Upper lobe of left lung (tissue), 6 donors: ENCODE results near the gene PLXNB2. TPM values are rescaled to one million over a fixed set of nuclear protein-coding genes. Genes with fewer than 3 reads are reported as not detected.

Experiments
- ATAC-seq, 2 donors: fragments of 200-7000 bp; cut with Tn5 transposase; one replicate each; pipeline ENCODE4 v1.9.1; 2022; ENCODE audit warnings: mild to moderate bottlenecking in 2 of 2, moderate library complexity in 2 of 2; ENCODE audit not compliant: low FRiP score in 2 of 2
- DNase-seq, 2 donors: peaks; one replicate each; pipeline ENCODE4 v3.0.0-alpha.2; 2019 to 2020
- H3K27ac ChIP-seq, 4 donors: fragments of 200-600 bp; sonication (generic); one replicate each; pipeline ENCODE4 v1.5.1; 2016 to 2019
- H3K27me3 ChIP-seq, 4 donors: fragments of 200-600 bp; sonication (generic); one replicate each; pipeline ENCODE4 v1.5.1; 2017 to 2019
- H3K36me3 ChIP-seq, 4 donors: fragments of 200-600 bp; sonication (generic); one replicate each; pipeline ENCODE4 v1.5.1; 2016 to 2019
- H3K4me1 ChIP-seq, 4 donors: fragments of 200-600 bp; sonication (generic); one replicate each; pipeline ENCODE4 v1.5.1; 2018 to 2019
- H3K4me3 ChIP-seq, 4 donors: fragments of 200-600 bp; sonication (generic); one replicate each; pipeline ENCODE4 v1.5.1; 2017 to 2019; ENCODE audit warnings: mild to moderate bottlenecking in 2 of 4, moderate library complexity in 1 of 4
- H3K9me3 ChIP-seq, 4 donors: fragments of 200-600 bp; sonication (generic); one replicate each; pipeline ENCODE4 v1.5.1; 2018 to 2019
- EP300 ChIP-seq, 4 donors: sonication (generic); formaldehyde crosslinking; IDR thresholded peaks; one replicate each; pipeline ENCODE4 v1.5.1; 2017; ENCODE audit warnings: antibody characterized with exemption in 4 of 4, control low read depth in 2 of 4
- POLR2A ChIP-seq, 4 donors: fragments of 450-650 bp; IDR thresholded peaks; one replicate each; pipeline ENCODE4 v1.5.1; 2016 to 2017; ENCODE audit warnings: antibody characterized with exemption in 4 of 4, mild to moderate bottlenecking in 2 of 4
- POLR2AphosphoS5 ChIP-seq, 2 donors: sonication (generic); formaldehyde crosslinking; IDR thresholded peaks; one replicate each; pipeline ENCODE4 v1.5.1; 2017; ENCODE audit warnings: antibody characterized with exemption in 2 of 2
- WGBS, 2 donors: methylation state at CpG; one replicate each; pipeline ENCODE4 v1.1.5; 2017 to 2018; 5-methylcytosine and 5-hydroxymethylcytosine counted together
- total RNA-seq, 6 donors: library from RNA; depleted of rRNA in 4 of 6; stranded (reverse); fragments of >200 nt in 4 of 6; gene quantifications; one replicate each; pipeline versions ENCODE4 v1.1.0 to v1.2.1, GENCODE V29; 2016 to 2021
- TF ChIP-seq, protein P1 (sequence below), 6 experiments: fragments of 450-650 bp in 4 of 6; fragments of 200-600 bp in 2 of 6; sonication (generic) in 2 of 6; IDR thresholded peaks; one replicate each; pipeline ENCODE4 v1.5.1; 2016 to 2019; ENCODE audit warnings: antibody characterized with exemption in 6 of 6
- donor health status: DM: no; HTN: no; CAD: no; lungs with moderate emphysema.
- donor health status: DM: no; HTN: yes; CAD: no; lungs with severe emphysema.

PLXNB2 gene
- total RNA-seq, 6 donors from 2014 or later = 218 to 407 (median 313) TPM

DNA sequence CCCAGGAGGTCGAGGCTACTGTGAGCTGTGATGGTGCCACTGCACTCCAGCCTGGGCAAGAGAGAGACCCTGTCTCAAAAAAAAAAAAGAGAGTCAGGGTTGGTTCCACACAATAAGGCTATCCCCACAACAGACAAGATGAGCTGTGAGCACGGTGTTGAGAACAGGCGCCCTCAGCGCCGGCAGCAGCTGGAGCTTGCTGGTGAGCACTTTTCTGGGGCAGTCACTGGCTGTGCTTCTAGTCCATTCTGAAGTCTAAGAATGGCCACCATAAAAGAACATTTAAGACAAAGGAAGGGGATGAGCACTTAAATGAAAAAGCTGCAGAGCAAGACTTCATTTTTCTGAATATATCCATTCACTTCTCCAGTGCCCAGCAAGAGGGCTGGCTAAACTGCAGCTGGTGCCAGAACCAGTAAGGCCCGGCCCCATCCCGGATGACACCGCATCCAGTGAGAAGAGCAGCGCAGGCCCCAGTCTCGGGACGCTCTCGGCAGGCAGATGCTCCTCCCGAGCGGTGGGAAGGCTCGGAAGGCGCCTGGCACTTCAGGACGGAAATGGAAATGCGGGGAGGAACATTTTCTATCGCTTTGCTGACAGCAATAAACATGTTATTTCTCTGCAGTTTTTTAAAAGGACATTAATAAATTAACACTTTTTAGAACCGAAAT lies 74.8 kb downstream of the PLXNB2 start:
- Histone ChIP-seq H3K9me3 (no peaks in the 10 kb centered on the region), H3K27ac (no peak overlapping the region), H3K36me3 (peaks cover 4 to 61% (median 28%) of the 10 kb centered on the region in 4 donors), H3K4me3 (no peak overlapping the region), H3K4me1 (no peaks in the 10 kb centered on the region), H3K27me3 (no peaks in the 10 kb centered on the region)
- DNase-seq (peak in 1 of 2 donors; percentile 54), ATAC-seq (no peak)
- TF ChIP-seq EP300 (IDR thresholded peaks at IDR 0.05) (no peak), POLR2AphosphoS5 (IDR thresholded peaks at IDR 0.05) (no peak), POLR2A (IDR thresholded peaks at IDR 0.05) (no peak)
- TF ChIP-seq, protein P1, sequence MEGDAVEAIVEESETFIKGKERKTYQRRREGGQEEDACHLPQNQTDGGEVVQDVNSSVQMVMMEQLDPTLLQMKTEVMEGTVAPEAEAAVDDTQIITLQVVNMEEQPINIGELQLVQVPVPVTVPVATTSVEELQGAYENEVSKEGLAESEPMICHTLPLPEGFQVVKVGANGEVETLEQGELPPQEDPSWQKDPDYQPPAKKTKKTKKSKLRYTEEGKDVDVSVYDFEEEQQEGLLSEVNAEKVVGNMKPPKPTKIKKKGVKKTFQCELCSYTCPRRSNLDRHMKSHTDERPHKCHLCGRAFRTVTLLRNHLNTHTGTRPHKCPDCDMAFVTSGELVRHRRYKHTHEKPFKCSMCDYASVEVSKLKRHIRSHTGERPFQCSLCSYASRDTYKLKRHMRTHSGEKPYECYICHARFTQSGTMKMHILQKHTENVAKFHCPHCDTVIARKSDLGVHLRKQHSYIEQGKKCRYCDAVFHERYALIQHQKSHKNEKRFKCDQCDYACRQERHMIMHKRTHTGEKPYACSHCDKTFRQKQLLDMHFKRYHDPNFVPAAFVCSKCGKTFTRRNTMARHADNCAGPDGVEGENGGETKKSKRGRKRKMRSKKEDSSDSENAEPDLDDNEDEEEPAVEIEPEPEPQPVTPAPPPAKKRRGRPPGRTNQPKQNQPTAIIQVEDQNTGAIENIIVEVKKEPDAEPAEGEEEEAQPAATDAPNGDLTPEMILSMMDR (IDR thresholded peaks at IDR 0.05) = no peak
- 89 to 92% methylated on average over 19 to 20 of the region's 20 CpGs for WGBS, 2 donors

DNA sequence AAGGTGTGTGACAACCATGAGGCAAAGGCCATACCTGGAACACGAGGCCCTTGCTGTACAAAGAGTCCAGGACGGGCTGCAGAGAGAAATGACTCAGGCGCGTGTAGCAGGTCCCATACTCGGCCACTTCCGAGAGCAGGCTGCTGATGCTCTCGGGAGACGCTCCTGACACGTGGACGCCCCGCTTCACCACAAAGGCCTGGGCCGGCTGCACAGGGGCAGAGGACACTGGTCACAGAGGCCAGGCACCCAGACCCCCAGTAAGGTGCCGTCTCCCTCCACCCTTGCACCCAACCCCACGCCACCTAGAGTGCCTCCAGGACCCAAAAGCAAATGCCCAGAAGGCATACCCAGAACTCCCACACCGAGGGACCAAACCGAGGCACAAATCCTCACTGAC lies 78.1 kb downstream of the PLXNB2 start:
- ATAC-seq (no peak), DNase-seq (peak in 1 of 2 donors; percentile 45)
- Histone ChIP-seq H3K27me3 (no peaks in the 10 kb centered on the region), H3K4me1 (no peaks in the 10 kb centered on the region), H3K4me3 (no peak overlapping the region), H3K9me3 (no peaks in the 10 kb centered on the region), H3K36me3 (peaks cover 13 to 75% (median 44%) of the 10 kb centered on the region in 4 donors), H3K27ac (no peak overlapping the region)
- TF ChIP-seq, protein P1 (IDR thresholded peaks at IDR 0.05) = no peak
- no peak for TF ChIP-seq EP300 (IDR thresholded peaks at IDR 0.05)
- TF ChIP-seq POLR2AphosphoS5 (IDR thresholded peaks at IDR 0.05) = no peak
- TF ChIP-seq POLR2A (IDR thresholded peaks at IDR 0.05) = no peak
- 85 to 93% methylated on average over 4 to 15 of the region's 16 CpGs for WGBS, 2 donors

DNA sequence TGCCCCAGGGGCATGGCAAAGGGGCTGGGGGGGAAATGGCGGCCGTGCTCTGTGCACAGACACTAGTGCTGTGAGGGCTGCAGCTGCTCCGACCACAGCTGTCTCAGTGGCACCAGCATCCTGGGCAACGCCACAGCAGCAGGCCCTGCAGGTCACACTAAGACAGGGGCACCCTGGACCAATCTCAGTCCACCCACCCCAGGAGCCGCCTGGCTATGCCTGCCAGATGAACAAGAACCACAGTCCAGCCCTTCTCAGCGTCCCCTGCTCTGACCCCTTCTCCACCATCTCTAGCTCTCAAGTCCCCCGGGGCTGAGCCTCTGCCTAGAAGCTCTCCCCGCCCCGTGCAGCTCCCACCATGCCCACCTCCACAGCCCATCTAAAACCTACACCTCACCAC lies 79.1 kb downstream of the PLXNB2 start:
- DNase-seq = peak; percentile 17 to 38
- Histone ChIP-seq H3K4me1 (no peaks in the 10 kb centered on the region), H3K9me3 (no peaks in the 10 kb centered on the region), H3K27me3 (no peaks in the 10 kb centered on the region), H3K4me3 (no peak overlapping the region), H3K27ac (no peak overlapping the region), H3K36me3 (peaks cover 13 to 83% (median 49%) of the 10 kb centered on the region in 4 donors)
- TF ChIP-seq, protein P1 (IDR thresholded peaks at IDR 0.05) = no peak
- TF ChIP-seq EP300 (IDR thresholded peaks at IDR 0.05) (no peak), POLR2AphosphoS5 (IDR thresholded peaks at IDR 0.05) (no peak), POLR2A (IDR thresholded peaks at IDR 0.05) (no peak)
- no peak for ATAC-seq
- WGBS, 2 donors = 95 to 97% methylated on average over 9 of the region's 9 CpGs

DNA sequence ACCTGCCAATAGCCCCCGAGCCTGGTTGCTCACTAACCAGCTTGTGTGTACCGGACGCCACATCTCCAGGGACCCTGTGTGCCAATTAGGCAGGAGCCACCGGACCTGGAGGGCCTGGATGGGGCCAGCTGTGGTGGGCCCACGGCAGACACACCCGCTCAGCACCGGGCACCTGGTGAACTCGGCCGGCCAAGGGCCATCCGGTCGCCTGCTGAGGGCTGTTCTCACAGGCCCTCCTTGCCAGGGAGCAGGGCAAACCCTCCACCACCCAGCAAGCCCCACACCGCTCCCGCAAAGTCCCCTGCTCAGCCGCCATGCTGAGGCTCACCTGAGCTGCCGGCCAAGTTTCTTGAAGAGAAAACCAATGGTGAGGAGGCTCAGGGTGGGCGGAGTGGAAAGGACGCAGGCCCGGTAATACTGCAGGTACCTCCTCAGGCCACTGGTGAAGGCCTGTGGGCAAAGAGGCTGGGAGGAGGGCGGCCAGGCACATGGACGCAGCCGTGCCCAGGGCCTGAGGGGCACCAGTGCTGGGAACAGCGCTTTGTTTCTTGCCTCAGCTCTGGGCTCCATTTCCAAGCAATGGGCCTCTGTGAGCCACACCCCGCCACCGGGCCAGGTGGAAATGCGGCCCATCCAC lies 79.7 kb downstream of the PLXNB2 start:
- H3K9me3 ChIP-seq = no peaks in the 10 kb centered on the region
- no peak for ATAC-seq
- H3K27ac ChIP-seq = no peak overlapping the region
- H3K4me1 ChIP-seq = no peaks in the 10 kb centered on the region
- H3K4me3 ChIP-seq = no peak overlapping the region
- WGBS, 2 donors = 91 to 92% methylated on average over 16 to 23 of the region's 25 CpGs
- H3K36me3 ChIP-seq = peaks cover 14 to 83% (median 52%) of the 10 kb centered on the region in 4 donors
- DNase-seq = peak; percentile 12 to 77
- no peak for TF ChIP-seq POLR2A (IDR thresholded peaks at IDR 0.05)
- TF ChIP-seq EP300 (IDR thresholded peaks at IDR 0.05) = no peak
- no peak for TF ChIP-seq POLR2AphosphoS5 (IDR thresholded peaks at IDR 0.05)
- TF ChIP-seq, protein P1 (IDR thresholded peaks at IDR 0.05) = no peak
- H3K27me3 ChIP-seq = no peaks in the 10 kb centered on the region
